Cardiac fibroblast (primary cell): ENCODE data around the gene MRPS25.

Experiments
- DNase-seq, 2 donors: peaks; one replicate each; pipeline versions ENCODE4 v3.0.0 to v3.0.0-alpha.2; 2010; ENCODE audit warnings: low read depth in 2 of 2
- H3K4me3 ChIP-seq, 2 donors: replicated peaks in 1 of 2; 1 replicate in 1 of 2; 2 replicates in 1 of 2; pipeline ENCODE4 v1.5.1; 2011; ENCODE audit warnings: low read depth in 2 of 2, low read length in 2 of 2, mild to moderate bottlenecking in 2 of 2, moderate library complexity in 1 of 2
- TF ChIP-seq, protein P1 (sequence below): IDR thresholded peaks from one replicate; pipeline ENCODE4 v1.5.1; 2011; ENCODE audit warnings: low read depth, mild to moderate bottlenecking, low read length, inconsistent platforms

Gene MRPS25

DNA sequence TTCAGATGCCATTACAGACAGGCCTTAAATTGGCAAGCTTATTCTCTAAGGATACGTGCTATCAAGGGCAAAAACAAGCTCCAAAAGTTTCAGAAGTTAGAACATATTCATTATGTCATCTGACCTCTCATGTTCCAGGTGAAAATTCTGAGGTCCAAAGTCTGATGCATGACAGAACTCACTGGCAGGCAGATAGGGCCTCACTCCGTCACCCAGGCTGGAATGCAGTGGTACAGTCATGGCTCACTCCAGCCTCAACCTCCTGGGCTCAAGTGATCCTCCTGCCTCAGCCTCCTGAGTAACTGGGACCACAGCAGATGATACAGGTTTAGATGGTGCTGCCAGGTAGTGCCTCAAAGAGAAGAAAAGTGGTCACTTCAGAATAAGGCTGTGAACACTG, 15.5 kb downstream of the MRPS25 start:
- TF ChIP-seq, protein P1, sequence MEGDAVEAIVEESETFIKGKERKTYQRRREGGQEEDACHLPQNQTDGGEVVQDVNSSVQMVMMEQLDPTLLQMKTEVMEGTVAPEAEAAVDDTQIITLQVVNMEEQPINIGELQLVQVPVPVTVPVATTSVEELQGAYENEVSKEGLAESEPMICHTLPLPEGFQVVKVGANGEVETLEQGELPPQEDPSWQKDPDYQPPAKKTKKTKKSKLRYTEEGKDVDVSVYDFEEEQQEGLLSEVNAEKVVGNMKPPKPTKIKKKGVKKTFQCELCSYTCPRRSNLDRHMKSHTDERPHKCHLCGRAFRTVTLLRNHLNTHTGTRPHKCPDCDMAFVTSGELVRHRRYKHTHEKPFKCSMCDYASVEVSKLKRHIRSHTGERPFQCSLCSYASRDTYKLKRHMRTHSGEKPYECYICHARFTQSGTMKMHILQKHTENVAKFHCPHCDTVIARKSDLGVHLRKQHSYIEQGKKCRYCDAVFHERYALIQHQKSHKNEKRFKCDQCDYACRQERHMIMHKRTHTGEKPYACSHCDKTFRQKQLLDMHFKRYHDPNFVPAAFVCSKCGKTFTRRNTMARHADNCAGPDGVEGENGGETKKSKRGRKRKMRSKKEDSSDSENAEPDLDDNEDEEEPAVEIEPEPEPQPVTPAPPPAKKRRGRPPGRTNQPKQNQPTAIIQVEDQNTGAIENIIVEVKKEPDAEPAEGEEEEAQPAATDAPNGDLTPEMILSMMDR: no peak
- DNase-seq: no peak
- H3K4me3 ChIP-seq: no peak overlapping the region

DNA sequence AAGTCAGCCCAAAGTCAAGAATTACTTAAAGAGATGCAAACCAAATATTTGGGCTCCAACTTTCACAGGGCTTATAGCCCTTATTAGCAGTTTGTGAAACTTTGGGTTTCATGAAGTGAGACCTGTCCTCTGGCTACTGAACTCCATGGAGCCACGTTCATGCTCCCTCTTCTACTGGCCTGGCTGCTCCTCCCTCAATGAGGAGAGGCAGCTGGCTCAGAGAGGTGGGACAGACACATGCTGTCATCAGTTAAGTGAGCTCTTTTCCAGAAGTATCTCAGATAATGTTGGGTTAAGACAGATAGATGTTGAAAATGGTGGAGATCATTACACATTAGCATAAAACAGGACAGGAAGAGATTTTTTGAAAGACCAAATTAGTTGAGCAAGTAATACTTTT, 19.4 kb downstream of the MRPS25 start:
- TF ChIP-seq, protein P1: no peak
- no peak overlapping the region for H3K4me3 ChIP-seq
- no peak for DNase-seq

DNA sequence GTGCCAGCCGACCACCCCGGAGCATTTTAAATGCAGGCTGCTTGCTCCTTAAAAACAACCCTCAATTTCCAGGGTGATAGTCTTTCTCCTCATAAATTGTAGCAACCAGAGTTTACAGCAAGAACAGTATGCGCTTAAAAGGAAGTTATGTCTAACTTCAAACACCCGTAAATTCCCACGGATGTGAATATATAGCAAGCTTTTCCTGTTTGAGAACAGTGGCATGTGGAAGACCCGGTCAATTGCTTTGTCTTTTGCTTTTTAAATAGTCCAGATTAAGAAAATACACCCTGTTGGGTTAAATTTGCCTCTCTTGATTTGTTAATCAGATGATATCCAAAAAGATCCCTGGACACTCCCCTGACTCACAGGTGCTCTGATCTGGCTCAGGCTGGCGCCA, 20.8 kb downstream of the MRPS25 start:
- no peak overlapping the region for H3K4me3 ChIP-seq
- DNase-seq: no peak
- TF ChIP-seq, protein P1: no peak

DNA sequence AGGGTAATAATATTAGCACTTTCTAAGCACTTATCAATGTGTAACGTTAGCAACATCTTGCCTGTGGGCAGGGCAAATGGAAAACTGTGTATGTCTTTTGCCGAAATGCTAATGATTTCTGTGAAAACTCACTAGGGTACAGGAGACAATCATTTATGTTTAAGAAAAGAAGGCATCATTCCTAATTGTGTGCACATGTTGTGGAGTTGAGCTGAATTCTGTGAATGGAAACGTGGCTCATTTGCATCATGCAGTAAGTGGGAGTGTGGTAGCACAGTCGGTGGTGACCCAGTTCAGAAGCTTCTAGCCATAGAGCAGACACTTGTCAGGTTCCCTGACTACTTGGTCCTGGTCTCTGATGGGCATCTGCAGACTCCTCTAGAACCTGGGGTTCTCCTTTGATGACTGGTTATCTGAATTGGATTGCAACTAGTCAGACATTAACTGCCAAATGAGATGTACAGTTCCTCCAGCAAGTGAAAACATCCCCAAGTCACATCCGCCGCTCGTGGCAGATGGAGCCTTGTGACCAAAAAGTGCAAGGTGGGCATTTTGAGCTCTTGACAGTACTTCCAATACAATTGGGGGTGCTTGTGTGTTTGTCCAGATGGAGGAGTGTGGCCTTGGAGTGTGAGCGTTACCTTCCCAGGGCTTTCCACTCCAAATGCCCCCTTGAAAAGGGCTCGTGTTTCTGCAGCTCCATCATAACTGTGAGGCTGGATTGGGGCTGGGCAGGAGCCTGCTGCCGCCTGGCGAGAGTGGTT, 21.5 kb downstream of the MRPS25 start:
- H3K4me3 ChIP-seq: no peak overlapping the region
- no peak for DNase-seq
- TF ChIP-seq, protein P1: no peak

DNA sequence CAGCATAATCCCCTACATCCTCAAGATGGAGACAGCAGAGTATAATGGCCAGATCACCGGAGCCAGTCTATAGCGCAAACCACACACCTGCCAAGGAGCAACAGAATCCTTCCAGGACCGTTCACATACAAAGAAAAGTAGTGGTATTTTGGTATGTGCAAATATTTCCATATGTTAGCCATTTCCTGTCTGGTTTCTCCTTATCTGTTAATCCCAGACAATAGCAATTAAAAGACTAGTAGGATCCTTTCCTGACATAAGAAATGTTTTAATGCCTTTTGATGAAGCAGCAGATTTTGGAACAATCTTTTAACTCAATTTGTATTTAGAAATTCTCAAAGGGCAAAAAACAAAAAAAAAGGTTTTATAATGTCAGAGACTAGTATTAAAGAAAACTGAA, 22.2 kb downstream of the MRPS25 start:
- TF ChIP-seq, protein P1: no peak
- peak; percentile 22 for DNase-seq
- H3K4me3 ChIP-seq: no peak overlapping the region

DNA sequence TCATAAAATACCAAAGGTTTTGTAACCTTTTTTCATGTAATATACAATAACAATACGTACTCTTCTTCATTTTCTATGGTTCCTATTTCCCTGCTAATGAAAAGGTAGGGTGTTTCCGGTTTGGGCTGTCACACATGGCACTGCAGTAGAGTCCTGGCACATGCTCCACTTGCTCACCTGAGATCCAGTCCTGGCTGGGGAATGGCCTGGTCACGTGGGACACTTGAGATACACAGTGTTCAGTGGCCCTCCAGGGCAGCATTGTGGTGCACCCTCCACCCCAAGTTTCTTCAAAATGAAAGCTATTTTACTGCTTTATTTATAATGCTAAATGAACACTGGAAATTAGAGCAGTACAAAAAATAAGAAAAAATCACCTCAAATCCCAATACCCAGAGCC, 23.2 kb downstream of the MRPS25 start:
- H3K4me3 ChIP-seq: no peak overlapping the region
- DNase-seq: no peak
- TF ChIP-seq, protein P1: no peak

DNA sequence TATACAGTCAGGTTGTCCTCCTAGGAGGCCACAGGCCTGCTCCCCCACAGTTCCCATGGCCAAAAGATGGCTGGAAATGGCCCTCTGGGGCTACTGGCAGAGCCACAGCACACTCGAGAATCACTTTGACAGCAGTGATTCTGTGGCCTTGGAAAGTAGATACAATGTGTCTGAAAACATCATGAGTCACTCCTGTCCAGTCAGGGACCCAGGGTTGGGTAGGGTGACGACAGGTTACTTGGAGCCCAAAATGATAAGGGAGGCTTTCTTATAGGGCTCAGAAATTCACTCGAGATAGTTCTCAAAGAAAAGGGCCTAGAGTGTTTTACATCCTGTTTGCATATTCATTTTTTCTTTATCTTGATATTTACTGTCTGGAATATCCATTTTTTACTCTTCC, 24.3 kb downstream of the MRPS25 start:
- TF ChIP-seq, protein P1: no peak
- DNase-seq: peak in 1 of 2 donors; percentile 23
- no peak overlapping the region for H3K4me3 ChIP-seq
